ENCODE measurements around the gene ABHD17A.
A peak's percentile ranks its signal among the peaks of the same experiment; 100 is the strongest.

The ABHD17A gene

DNA sequence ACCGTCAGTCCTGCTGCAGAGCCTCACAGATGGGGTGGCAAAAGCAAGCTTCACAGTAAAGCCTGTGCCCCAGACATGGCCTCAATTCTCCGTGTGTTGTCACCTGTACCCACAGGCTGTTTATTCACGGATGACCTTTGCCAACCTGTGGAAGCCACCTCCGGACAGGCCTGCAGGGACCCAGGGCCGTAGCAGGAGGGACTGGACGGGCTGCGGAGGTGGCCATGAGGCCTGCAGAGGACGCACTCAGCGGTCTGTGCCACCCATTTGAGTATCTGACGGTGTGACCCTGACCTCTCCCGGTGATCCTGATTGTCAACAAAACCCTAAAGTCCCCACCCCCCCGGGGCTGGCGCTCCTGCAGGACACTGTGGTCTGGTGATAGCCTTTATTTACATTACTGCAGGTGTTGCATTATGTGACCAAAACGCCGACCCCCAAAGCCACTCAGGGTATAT, 14.1 kb downstream of the ABHD17A start:
- no peak for DNase-seq (ENCODE audit: low spot score)
- TF ChIP-seq CTCF (IDR thresholded peaks at IDR 0.05; ENCODE audit: extremely low read depth, insufficient read depth, missing control alignments) = no peak
- in situ Hi-C loops (cut with MboI; ENCODE audit: low pct_unique_long_range_greater_than_20kb, low sequenced_read_pairs, unreplicated experiment) = no loop called here

GRCh38 chr19:1868971-1869370, 16.3 kb downstream of the ABHD17A start:
- no peak for DNase-seq (ENCODE audit: low spot score)
- no peak for TF ChIP-seq CTCF (IDR thresholded peaks at IDR 0.05; ENCODE audit: extremely low read depth, insufficient read depth, missing control alignments)
- in situ Hi-C loops (cut with MboI; ENCODE audit: low pct_unique_long_range_greater_than_20kb, low sequenced_read_pairs, unreplicated experiment) = no loop called here

DNA sequence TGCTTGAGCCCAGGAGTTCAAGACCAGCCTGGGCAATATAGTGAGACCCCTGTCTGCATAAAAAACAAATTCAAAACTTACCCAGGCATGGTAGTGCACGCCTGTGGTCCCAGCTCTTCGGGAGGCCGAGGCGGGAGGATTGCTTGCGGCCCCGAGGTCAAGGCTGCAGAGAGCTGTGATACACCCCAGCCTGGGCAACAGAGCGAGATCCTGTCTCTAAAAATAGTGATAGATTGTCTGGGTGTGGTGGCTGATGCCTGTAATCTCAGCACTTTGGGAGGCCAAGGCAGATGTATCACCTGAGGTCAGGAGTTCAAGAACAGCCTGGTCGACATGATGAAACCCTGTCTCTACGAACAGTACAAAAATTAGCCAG, 18.0 kb downstream of the ABHD17A start:
- DNase-seq (ENCODE audit: low spot score) = no peak
- in situ Hi-C loops (cut with MboI; ENCODE audit: low pct_unique_long_range_greater_than_20kb, low sequenced_read_pairs, unreplicated experiment) = no loop called here
- no peak for TF ChIP-seq CTCF (IDR thresholded peaks at IDR 0.05; ENCODE audit: extremely low read depth, insufficient read depth, missing control alignments)

GRCh38 chr19:1866693-1867348, 18.5 kb downstream of the ABHD17A start:
- no peak for DNase-seq (ENCODE audit: low spot score)
- in situ Hi-C loops (cut with MboI; ENCODE audit: low pct_unique_long_range_greater_than_20kb, low sequenced_read_pairs, unreplicated experiment) = no loop called here
- TF ChIP-seq CTCF (IDR thresholded peaks at IDR 0.05; ENCODE audit: extremely low read depth, insufficient read depth, missing control alignments) = no peak

- DNase-seq (ENCODE audit: low spot score) = no peak
- no peak for TF ChIP-seq CTCF (IDR thresholded peaks at IDR 0.05; ENCODE audit: extremely low read depth, insufficient read depth, missing control alignments)
- in situ Hi-C loops (cut with MboI; ENCODE audit: low pct_unique_long_range_greater_than_20kb, low sequenced_read_pairs, unreplicated experiment) = no loop called here
Measured at GRCh38 chr19:1865172-1866010, 19.9 kb downstream of the ABHD17A start.

GRCh38 chr19:1864480-1865171, 20.7 kb downstream of the ABHD17A start:
- DNase-seq (ENCODE audit: low spot score) = peak; percentile 89
- peak; percentile 85 for TF ChIP-seq CTCF (IDR thresholded peaks at IDR 0.05; ENCODE audit: extremely low read depth, insufficient read depth, missing control alignments)
- in situ Hi-C loops (cut with MboI; ENCODE audit: low pct_unique_long_range_greater_than_20kb, low sequenced_read_pairs, unreplicated experiment) = no loop called here

Measured in GM13977 (cell line).